IPS-18a (cell line): ENCODE measurements around the gene ACTN3.

ENCODE experiments used
- H3K27ac ChIP-seq: one replicate; pipeline ENCODE4 v1.5.1; 2013; ENCODE audit warnings: low read length
- H3K27me3 ChIP-seq: one replicate; pipeline ENCODE4 v1.6.1; 2013; ENCODE audit warnings: mild to moderate bottlenecking, low read length; ENCODE audit not compliant: control insufficient read depth, insufficient read depth
- H3K36me3 ChIP-seq: one replicate; pipeline ENCODE4 v1.6.1; 2013; ENCODE audit warnings: low read depth, low read length; ENCODE audit not compliant: control insufficient read depth
- H3K4me1 ChIP-seq: one replicate; pipeline ENCODE4 v1.6.1; 2013; ENCODE audit warnings: low read depth, low read length; ENCODE audit not compliant: control insufficient read depth
- H3K4me3 ChIP-seq: one replicate; pipeline ENCODE4 v1.5.1; 2013; ENCODE audit warnings: low read length
- H3K9ac ChIP-seq: one replicate; pipeline ENCODE4 v1.6.1; 2013; ENCODE audit warnings: mild to moderate bottlenecking, low read length, moderate library complexity
- H3K9me3 ChIP-seq: one replicate; pipeline ENCODE4 v1.6.1; 2013; ENCODE audit warnings: low read depth, low read length; ENCODE audit not compliant: control insufficient read depth

The ACTN3 gene

DNA sequence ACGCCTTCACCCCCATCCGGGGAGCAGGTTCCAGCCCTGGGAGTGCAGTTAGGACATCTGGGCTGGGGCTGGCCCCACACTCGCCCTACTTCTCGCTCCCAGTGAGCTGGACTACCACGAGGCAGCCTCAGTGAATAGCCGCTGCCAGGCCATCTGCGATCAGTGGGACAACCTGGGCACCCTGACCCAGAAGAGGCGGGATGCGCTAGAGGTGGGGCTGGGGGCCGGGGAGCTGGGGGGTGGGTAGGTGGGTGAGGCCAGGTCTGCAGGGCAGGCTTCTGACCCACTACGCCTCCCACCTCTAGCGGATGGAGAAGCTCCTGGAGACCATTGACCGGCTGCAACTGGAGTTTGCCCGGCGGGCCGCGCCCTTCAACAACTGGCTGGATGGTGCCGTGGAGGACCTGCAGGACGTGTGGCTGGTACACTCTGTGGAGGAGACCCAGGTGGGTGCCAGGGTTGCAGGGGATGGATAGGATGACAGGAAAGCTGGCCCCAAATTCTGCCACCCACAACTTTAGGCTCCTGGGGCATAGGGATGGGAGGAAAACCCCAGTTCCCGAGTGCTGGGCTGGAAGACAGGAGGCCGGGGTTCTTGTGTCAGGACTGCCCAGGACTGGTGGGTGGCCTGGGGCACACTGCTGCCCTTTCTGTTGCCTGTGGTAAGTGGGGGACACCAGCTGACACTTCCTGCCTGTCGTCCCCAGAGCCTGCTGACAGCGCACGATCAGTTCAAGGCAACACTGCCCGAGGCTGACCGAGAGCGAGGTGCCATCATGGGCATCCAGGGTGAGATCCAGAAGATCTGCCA is 13.4 kb downstream of the ACTN3 start:
- Histone ChIP-seq H3K9ac (no peak overlapping the region), H3K9me3 (no peaks in the 10 kb centered on the region), H3K36me3 (peaks cover 52% of the 10 kb centered on the region), H3K27me3 (no peaks in the 10 kb centered on the region), H3K27ac (no peak overlapping the region), H3K4me3 (no peak overlapping the region), H3K4me1 (no peaks in the 10 kb centered on the region)

DNA sequence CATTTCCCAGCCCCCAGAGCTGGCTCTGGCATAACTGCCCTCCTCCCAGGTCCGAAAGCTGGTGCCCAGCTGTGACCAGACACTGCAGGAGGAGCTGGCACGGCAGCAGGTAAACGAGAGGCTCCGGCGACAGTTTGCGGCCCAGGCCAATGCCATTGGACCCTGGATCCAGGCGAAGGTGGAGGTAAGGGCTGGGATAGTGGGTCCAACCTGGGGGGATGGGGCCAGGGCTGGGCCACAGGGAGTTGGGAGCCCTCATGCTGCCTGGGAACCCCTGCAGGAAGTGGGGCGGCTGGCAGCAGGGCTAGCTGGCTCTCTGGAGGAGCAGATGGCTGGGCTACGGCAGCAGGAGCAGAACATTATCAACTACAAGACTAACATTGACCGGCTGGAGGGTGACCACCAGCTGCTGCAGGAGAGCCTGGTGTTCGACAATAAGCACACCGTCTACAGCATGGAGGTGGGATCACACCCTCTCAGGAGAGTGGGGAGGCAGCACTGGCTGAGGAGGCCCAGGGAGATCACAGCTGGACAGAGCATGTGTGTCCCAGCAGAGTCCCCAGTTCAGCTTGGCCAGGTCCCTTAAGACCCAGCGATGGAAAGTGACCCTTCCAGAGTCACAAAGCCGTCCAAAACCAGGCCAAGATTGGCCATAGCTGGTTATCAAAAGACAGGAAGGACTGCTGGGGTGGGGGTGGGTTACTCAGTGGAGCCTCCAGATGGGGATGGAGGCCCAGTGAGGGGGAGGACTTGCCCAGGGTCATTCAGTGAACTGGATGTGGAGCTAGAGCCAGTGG is 14.7 kb downstream of the ACTN3 start:
- Histone ChIP-seq H3K27me3 (no peaks in the 10 kb centered on the region), H3K27ac (no peak overlapping the region), H3K4me3 (no peak overlapping the region), H3K4me1 (no peaks in the 10 kb centered on the region), H3K9ac (no peak overlapping the region), H3K36me3 (peaks cover 40% of the 10 kb centered on the region), H3K9me3 (no peaks in the 10 kb centered on the region)

DNA sequence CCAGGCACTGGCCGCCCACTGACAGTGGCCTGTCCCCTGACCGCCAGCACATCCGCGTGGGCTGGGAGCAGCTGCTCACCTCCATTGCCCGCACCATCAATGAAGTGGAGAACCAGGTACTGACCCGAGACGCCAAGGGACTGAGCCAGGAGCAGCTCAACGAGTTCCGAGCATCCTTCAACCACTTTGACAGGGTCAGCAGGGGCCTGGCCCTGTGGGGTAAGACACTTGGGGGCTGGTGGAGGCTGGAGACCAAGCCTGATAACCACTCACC is 15.2 kb downstream of the ACTN3 start:
- no peaks in the 10 kb centered on the region for H3K4me1 ChIP-seq
- H3K9ac ChIP-seq: no peak overlapping the region
- H3K27ac ChIP-seq: no peak overlapping the region
- H3K9me3 ChIP-seq: no peaks in the 10 kb centered on the region
- no peak overlapping the region for H3K4me3 ChIP-seq
- H3K36me3 ChIP-seq: peaks cover 40% of the 10 kb centered on the region
- no peaks in the 10 kb centered on the region for H3K27me3 ChIP-seq

DNA sequence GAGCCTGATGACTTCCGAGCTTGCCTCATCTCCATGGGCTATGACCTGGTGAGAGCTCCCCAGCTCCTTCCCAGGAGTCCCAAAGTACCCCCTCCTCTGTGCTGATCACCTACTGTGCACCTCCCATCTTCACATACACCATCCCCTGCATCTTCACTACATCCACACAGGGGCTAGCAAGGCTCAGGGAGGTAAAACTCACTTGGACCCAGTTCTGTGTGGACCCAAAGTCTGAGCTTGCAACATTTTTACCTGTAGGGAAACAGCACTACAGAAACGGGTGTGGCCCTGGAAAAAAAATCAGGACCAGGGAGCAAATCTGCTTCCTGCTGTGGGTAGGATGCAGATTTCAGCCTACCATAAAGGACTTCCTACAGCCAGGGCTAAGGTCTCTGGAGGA is 15.6 kb downstream of the ACTN3 start:
- Histone ChIP-seq H3K27ac (no peak overlapping the region), H3K4me1 (no peaks in the 10 kb centered on the region), H3K36me3 (peaks cover 37% of the 10 kb centered on the region), H3K4me3 (no peak overlapping the region), H3K9me3 (no peaks in the 10 kb centered on the region), H3K9ac (no peak overlapping the region), H3K27me3 (no peaks in the 10 kb centered on the region)

DNA sequence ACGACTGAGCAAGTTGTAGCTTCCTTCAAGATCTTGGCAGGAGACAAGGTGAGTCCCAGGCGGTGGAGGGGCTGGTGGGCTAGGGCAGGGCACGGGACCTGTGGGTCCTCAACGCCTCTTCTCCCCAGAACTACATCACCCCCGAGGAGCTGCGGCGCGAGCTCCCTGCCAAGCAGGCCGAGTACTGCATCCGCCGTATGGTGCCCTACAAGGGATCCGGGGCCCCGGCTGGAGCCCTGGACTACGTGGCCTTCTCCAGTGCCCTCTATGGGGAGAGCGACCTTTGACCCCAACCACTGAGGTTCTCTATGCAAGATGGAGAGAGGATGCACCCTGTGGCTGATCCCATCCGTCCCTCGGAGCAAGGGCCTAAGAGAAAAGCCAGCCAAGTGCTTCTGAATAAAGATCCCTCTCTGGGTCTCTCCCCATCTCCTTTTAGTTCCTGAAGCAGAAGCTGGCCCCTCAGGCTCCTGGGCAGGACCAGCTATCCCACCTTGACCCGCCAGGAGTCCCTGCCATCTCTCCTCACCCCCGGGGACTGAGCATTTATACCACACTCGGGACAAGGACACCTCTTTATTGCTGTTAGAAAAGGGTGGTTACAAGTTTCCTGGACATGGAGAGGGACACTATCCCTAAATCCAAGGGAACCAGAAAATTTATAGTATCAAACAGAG is 16.3 kb downstream of the ACTN3 start:
- Histone ChIP-seq H3K4me3 (no peak overlapping the region), H3K9me3 (no peaks in the 10 kb centered on the region), H3K4me1 (no peaks in the 10 kb centered on the region), H3K36me3 (peaks cover 29% of the 10 kb centered on the region), H3K27me3 (no peaks in the 10 kb centered on the region), H3K27ac (no peak overlapping the region), H3K9ac (no peak overlapping the region)

DNA sequence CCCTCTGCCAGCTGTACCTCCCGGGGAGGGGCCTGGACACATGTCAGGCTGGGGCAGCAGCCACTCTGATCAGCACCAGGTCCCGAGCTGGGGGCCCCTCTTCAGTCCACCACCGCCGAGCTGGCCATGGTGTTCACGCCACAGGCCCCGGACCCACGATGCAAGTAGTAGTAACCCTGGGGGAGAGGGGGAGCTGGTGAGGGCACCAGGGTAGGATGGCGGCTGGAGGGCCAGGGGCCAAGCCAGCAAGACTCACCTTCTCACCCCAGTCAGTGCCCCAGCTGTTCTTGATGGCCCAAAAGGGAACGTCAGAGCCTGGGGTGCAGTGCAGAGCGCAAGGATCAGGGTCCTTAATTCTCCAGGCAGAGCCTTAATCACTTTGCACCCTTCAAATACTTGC is 17.1 kb downstream of the ACTN3 start:
- Histone ChIP-seq H3K27ac (no peak overlapping the region), H3K36me3 (peaks cover 29% of the 10 kb centered on the region), H3K4me1 (no peaks in the 10 kb centered on the region), H3K9me3 (no peaks in the 10 kb centered on the region), H3K27me3 (no peaks in the 10 kb centered on the region), H3K9ac (no peak overlapping the region), H3K4me3 (no peak overlapping the region)

DNA sequence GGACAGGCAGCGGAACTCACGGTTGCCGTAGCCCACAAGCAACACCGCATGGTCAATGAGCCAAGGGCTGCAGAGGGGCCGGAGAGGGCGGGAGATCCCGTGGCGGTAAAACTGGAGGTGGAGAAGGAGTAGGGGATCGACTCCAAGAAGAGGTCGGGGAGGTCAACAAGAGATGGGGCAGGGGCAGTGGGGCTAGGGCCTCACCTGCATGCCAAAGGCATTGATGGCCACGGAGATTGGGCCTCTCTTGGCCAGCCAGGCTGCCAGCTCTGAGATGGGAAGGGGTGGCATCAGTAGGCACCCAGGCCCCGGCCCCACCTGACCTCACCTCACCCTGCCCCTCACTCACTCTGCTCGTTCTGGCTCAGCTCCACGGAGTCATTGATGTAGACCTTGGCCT is 17.8 kb downstream of the ACTN3 start:
- H3K4me3 ChIP-seq: no peak overlapping the region
- H3K27me3 ChIP-seq: no peaks in the 10 kb centered on the region
- H3K9ac ChIP-seq: no peak overlapping the region
- H3K9me3 ChIP-seq: no peaks in the 10 kb centered on the region
- peaks cover 5% of the 10 kb centered on the region for H3K4me1 ChIP-seq
- H3K27ac ChIP-seq: no peak overlapping the region
- H3K36me3 ChIP-seq: peaks cover 29% of the 10 kb centered on the region

DNA sequence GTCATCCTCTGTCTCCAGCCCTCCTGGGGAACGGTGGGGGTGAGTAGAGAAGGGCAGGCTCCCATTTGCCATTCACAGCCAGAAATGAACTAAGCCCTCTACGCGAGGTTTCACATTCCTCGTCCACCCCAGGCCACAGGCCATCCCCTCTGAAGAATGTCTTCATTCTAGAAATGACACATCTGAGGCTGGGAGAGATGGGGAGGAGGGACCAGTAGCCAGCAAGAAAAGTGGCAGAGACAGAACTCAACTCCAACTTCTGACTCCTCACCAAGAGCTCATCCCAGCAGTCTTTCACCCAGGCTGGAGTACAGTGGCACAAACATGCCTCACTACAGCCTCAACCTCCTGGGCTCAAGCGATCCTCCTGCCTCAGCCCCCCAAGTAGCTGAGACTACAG is 18.3 kb downstream of the ACTN3 start:
- no peak overlapping the region for H3K9ac ChIP-seq
- no peaks in the 10 kb centered on the region for H3K27me3 ChIP-seq
- peaks cover 9% of the 10 kb centered on the region for H3K4me1 ChIP-seq
- peaks cover 29% of the 10 kb centered on the region for H3K36me3 ChIP-seq
- no peak overlapping the region for H3K27ac ChIP-seq
- no peaks in the 10 kb centered on the region for H3K9me3 ChIP-seq
- no peak overlapping the region for H3K4me3 ChIP-seq

DNA sequence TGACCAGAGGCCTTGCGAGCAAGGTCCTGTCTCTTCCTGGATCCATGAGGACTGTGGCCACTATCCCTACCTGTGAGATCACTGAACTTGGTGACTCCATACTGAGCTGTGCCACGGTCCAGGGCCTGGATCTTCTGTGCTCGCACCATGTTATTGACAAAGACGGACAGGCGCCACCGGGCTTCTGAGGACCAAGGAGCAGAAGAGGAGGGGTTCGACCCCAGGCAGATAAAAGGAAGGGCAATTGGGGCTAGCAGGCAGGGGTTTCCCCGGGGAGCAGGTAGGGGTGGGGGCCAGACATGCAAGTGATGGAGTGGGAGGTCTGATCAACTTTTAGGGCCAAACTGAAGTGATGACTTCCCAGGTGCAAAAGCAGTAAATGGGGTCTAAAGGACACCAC is 19.5 kb downstream of the ACTN3 start:
- Histone ChIP-seq H3K9me3 (no peaks in the 10 kb centered on the region), H3K27ac (no peak overlapping the region), H3K9ac (no peak overlapping the region), H3K4me1 (peaks cover 20% of the 10 kb centered on the region), H3K36me3 (peaks cover 18% of the 10 kb centered on the region), H3K4me3 (no peak overlapping the region), H3K27me3 (no peaks in the 10 kb centered on the region)

DNA sequence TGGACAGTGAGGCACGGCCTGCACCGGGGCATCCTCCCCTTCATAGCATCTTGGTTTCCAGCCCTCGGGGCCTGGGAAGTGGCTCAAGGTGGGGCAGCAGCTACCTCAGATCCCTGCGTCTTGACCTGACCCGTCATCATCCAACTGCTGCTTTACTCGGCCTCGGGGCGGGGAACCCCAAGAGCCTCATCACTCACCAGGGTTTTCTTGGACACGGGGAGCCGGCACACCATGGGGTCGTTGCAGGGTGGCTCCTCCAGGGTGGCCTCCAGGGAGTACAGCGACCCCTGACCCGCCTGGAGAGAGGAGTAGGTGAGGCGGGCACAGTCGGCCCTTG is 21.1 kb downstream of the ACTN3 start:
- Histone ChIP-seq H3K27ac (no peak overlapping the region), H3K27me3 (no peaks in the 10 kb centered on the region), H3K9me3 (no peaks in the 10 kb centered on the region), H3K9ac (no peak overlapping the region), H3K4me3 (no peak overlapping the region), H3K36me3 (peaks cover 5% of the 10 kb centered on the region), H3K4me1 (peaks cover 25% of the 10 kb centered on the region)

DNA sequence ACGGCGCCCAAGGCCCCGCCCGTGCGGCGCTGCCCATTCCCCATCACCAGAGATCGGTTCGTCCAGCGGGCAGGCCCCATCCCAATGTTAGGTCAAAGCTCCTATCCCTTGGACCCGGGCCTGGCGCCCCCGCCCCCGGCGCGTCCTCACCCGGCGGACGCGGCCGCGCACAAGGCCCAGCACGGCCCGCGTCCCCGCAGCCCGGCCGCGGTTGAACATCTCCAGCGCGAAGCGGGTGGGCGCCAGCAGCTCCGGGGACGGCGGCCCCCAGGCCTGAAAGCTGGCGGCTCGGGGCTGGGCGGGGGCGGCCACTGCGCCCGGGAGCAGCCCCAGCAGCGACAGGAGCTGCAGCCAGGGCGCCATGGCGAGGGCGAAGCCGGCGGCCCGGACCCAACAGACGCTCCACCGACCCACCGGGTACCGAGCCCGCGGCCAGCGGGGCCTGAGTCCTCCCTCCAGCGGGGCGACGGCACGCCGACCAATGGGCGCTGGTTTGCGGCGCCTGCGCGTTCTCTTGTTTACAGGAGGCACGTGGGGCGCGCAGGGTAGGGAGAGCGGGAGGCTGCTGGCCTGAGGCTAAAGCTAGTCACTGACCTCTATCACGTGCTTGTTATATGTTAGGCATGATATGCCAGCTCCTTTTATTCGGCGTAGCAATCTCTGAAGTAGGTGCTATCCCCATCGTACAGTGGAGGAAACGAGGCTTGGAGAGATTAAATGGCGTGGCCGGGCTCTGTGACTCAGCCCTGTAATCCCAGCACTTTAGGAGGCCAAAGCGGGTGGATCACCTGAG is 21.6 kb downstream of the ACTN3 start, which contains the start of gene CTSF:
Gene CTSF, minus strand, starts transcription at position 483 of the 793 bp plus-strand sequence. Its CDS starts 120 bp downstream, at position 363.
- Histone ChIP-seq H3K27me3 (no peaks in the 10 kb centered on the region), H3K36me3 (peaks cover under 1% of the 10 kb centered on the region), H3K4me1 (peaks cover 25% of the 10 kb centered on the region), H3K4me3 (no peak within 1 kb of the TSS), H3K9ac (no peak within 1 kb of the TSS), H3K27ac (peak within 1 kb of the TSS; percentile 22), H3K9me3 (no peaks in the 10 kb centered on the region)
